K562 (cell line): ENCODE measurements around the gene CRABP2. TPM values are rescaled to one million over a fixed set of nuclear protein-coding genes. Genes with fewer than 3 reads are reported as not detected.

Source experiments
- C11orf30 ChIP-seq: fragments of 450-650 bp; IDR thresholded peaks from 2 replicates; pipeline ENCODE4 v1.6.1; 2016; ENCODE audit warnings: low read depth, mild to moderate bottlenecking
- EWSR1 ChIP-seq: fragments of 450-650 bp; IDR thresholded peaks from 2 replicates; pipeline ENCODE4 v1.6.1; 2018; ENCODE audit warnings: borderline replicate concordance, mild to moderate bottlenecking, low read depth, moderate library complexity; ENCODE audit not compliant: partially characterized antibody
- JUN ChIP-seq, 2 experiments: sonication (generic) in 1 of 2; formaldehyde crosslinking in 1 of 2; IDR thresholded peaks; 2 replicates each; pipeline versions ENCODE4 v1.6.1 to v1.8.0; 2012 to 2022; ENCODE audit warnings: borderline replicate concordance in 2 of 2, mild to moderate bottlenecking in 2 of 2, improper control_type of control experiment in 1 of 2, low read depth in 1 of 2, low read length in 1 of 2, missing genetic modification reagents in 1 of 2
- KLF13 ChIP-seq: fragments of 450-650 bp; IDR thresholded peaks from 2 replicates; pipeline ENCODE4 v1.6.1; 2016; ENCODE audit warnings: missing genetic modification characterization, low read depth, mild to moderate bottlenecking, missing compliant biosample characterization, moderate library complexity, borderline replicate concordance
- MAFK ChIP-seq: IDR thresholded peaks from 2 replicates; pipeline ENCODE4 v1.6.1; 2011; ENCODE audit warnings: low read length, improper control_type of control experiment
- PRPF4 ChIP-seq: fragments of 200-400 bp; formaldehyde crosslinking; IDR thresholded peaks from one replicate; pipeline ENCODE4 v1.6.1; 2017; ENCODE audit warnings: low read length, low read depth, mild to moderate bottlenecking; ENCODE audit not compliant: insufficient read depth, poor library complexity, severe bottlenecking
- XRCC3 ChIP-seq: fragments of 450-650 bp; IDR thresholded peaks from 2 replicates; pipeline ENCODE4 v1.6.1; 2017; ENCODE audit warnings: mild to moderate bottlenecking, moderate library complexity
- ZC3H11A ChIP-seq: IDR thresholded peaks from 2 replicates; pipeline ENCODE4 v1.6.1; 2012; ENCODE audit warnings: low read depth, low read length, improper control_type of control experiment
- ZNF316 ChIP-seq: fragments of 450-650 bp; IDR thresholded peaks from 2 replicates; pipeline ENCODE4 v1.6.1; 2016
- polyA plus RNA-seq, 8 experiments: library from polyadenylated mRNA; depleted of rRNA in 4 of 8; stranded (reverse) in 5 of 8; unstranded in 3 of 8; fragments of >200 nt; fragmentation: Nextera tagmentation in 2 of 8; fragmentation: Illumina TruSeq in 1 of 8; extraction: Ambion mirVana in 2 of 8; extraction: Trizol in 1 of 8; gene quantifications; 2 replicates each; pipeline versions ENCODE4 v1.2.1 to v1.2.3, GENCODE V29; 2011 to 2014; ENCODE audit warnings: inconsistent platforms in 1 of 8, missing spikeins in 1 of 8
- total RNA-seq, 7 experiments: library from RNA; depleted of rRNA in 6 of 7; stranded (reverse); fragments of >200 nt in 6 of 7; fragmentation: Illumina TruSeq in 2 of 7; extraction: Trizol in 2 of 7; gene quantifications; 2 replicates each; pipeline versions ENCODE4 v1.2.1 to v1.2.3, GENCODE V29; 2011 to 2021; ENCODE audit warnings: low replicate concordance in 1 of 7
- TF ChIP-seq, protein P1 (sequence below), 3 experiments: fragments of 200-800 bp in 1 of 3; fragments of 250-450 bp in 1 of 3; fragments of 450-650 bp in 1 of 3; sonication (Bioruptor Pico) in 1 of 3; sonication (Bioruptor generic) in 1 of 3; formaldehyde crosslinking in 1 of 3; IDR thresholded peaks; 2 replicates each; pipeline versions ENCODE4 v1.6.1 to v1.8.0; 2016 to 2022; ENCODE audit warnings: mild to moderate bottlenecking in 2 of 3, missing genetic modification characterization in 2 of 3, missing compliant biosample characterization in 1 of 3, moderate library complexity in 1 of 3
- TF ChIP-seq, protein P2 (sequence below): fragments of 450-650 bp; formaldehyde crosslinking; IDR thresholded peaks from 2 replicates; pipeline ENCODE4 v1.4.0; 2022; ENCODE audit warnings: missing genetic modification characterization
- TF ChIP-seq, protein P3 (sequence below): fragments of 250-450 bp; sonication (Bioruptor Pico); IDR thresholded peaks from 2 replicates; pipeline ENCODE4 v1.5.0; 2020; ENCODE audit warnings: mild to moderate bottlenecking
- TF ChIP-seq, protein P4 (sequence below): fragments of 450-650 bp; IDR thresholded peaks from 2 replicates; pipeline ENCODE4 v1.6.1; 2017; ENCODE audit warnings: antibody characterized with exemption, mild to moderate bottlenecking

Gene CRABP2
- total and polyA plus RNA-seq, 9 of the 15 experiments (the other 6 are each of a cell fraction or from before 2014, with no cell fraction given): 0.30 to 2.5 (median 0.82) TPM

DNA sequence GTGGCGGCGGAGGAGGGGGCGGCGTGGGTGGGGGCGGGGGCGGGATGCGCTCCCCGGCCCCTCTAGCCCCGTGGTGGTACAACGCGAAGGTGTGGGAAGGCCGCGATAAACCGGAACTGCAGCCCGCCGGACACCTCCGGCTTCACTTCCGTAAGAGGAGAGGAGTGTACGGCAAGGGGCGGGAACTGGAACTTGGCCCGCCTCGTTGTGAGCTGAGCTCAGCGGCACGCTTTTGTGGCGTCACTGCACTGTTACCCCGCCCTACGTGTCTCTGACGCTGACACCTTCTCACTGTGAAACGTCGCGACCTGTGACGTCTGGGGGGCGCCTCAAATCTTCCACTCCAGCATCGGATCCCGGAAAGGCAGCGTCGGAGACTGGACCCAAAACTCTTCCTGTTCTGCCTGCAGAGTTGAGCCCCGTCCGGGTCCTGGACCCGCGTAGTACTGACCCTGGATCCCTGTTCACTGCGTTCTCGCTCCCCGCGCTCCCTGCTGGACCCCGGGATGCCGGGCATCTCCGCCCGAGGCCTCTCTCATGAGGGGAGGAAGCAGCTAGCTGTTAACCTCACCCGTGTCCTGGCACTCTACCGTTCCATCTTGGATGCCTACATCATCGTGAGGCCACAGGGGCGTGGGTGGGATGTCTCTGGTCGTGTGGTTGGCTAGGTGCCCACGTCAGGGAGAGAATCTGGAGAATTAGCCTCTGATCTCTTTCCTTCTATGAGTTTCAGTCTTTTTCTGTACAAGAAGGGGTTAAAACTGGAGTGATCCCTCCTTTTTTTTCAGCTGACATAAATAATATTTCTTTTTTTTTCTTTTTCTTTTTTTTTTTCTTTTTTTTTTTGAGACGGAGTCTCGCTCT lies 23.4 kb upstream of the CRABP2 start, which contains the start of gene ISG20L2 (continued):
- TF ChIP-seq, protein P1, sequence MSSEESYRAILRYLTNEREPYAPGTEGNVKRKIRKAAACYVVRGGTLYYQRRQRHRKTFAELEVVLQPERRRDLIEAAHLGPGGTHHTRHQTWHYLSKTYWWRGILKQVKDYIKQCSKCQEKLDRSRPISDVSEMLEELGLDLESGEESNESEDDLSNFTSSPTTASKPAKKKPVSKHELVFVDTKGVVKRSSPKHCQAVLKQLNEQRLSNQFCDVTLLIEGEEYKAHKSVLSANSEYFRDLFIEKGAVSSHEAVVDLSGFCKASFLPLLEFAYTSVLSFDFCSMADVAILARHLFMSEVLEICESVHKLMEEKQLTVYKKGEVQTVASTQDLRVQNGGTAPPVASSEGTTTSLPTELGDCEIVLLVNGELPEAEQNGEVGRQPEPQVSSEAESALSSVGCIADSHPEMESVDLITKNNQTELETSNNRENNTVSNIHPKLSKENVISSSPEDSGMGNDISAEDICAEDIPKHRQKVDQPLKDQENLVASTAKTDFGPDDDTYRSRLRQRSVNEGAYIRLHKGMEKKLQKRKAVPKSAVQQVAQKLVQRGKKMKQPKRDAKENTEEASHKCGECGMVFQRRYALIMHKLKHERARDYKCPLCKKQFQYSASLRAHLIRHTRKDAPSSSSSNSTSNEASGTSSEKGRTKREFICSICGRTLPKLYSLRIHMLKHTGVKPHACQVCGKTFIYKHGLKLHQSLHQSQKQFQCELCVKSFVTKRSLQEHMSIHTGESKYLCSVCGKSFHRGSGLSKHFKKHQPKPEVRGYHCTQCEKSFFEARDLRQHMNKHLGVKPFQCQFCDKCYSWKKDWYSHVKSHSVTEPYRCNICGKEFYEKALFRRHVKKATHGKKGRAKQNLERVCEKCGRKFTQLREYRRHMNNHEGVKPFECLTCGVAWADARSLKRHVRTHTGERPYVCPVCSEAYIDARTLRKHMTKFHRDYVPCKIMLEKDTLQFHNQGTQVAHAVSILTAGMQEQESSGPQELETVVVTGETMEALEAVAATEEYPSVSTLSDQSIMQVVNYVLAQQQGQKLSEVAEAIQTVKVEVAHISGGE (CRISPR knock-in tag; IDR thresholded peaks at IDR 0.05): peak; percentile 39 to 98 (median 66); a peak in 4 of 6 replicates
- TF ChIP-seq EWSR1 (no peak), ZC3H11A (0 out of 2 replicates have a peak, but pooled peaks have one; percentile 58), XRCC3 (no peak), KLF13 (no peak), PRPF4 (no peak), ZNF316 (no peak), MAFK (peak; percentile 44), C11orf30 (peak; percentile 94), JUN (IDR thresholded peaks at IDR 0.05; ENCODE audit: borderline replicate concordance, low read depth, low read length) (peak; percentile 85; the same call in 1 of the 2 replicates), JUN (CRISPR knock-in tag; IDR thresholded peaks at IDR 0.05; ENCODE audit: borderline replicate concordance) (peak; percentile 8; the same call in 1 of the 2 replicates)
- TF ChIP-seq, protein P2, sequence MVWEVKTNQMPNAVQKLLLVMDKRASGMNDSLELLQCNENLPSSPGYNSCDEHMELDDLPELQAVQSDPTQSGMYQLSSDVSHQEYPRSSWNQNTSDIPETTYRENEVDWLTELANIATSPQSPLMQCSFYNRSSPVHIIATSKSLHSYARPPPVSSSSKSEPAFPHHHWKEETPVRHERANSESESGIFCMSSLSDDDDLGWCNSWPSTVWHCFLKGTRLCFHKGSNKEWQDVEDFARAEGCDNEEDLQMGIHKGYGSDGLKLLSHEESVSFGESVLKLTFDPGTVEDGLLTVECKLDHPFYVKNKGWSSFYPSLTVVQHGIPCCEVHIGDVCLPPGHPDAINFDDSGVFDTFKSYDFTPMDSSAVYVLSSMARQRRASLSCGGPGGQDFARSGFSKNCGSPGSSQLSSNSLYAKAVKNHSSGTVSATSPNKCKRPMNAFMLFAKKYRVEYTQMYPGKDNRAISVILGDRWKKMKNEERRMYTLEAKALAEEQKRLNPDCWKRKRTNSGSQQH (CRISPR knock-in tag): no peak
- TF ChIP-seq, protein P3, sequence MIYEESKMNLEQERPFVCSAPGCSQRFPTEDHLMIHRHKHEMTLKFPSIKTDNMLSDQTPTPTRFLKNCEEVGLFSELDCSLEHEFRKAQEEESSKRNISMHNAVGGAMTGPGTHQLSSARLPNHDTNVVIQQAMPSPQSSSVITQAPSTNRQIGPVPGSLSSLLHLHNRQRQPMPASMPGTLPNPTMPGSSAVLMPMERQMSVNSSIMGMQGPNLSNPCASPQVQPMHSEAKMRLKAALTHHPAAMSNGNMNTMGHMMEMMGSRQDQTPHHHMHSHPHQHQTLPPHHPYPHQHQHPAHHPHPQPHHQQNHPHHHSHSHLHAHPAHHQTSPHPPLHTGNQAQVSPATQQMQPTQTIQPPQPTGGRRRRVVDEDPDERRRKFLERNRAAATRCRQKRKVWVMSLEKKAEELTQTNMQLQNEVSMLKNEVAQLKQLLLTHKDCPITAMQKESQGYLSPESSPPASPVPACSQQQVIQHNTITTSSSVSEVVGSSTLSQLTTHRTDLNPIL (CRISPR knock-in tag): no peak
- TF ChIP-seq, protein P4, sequence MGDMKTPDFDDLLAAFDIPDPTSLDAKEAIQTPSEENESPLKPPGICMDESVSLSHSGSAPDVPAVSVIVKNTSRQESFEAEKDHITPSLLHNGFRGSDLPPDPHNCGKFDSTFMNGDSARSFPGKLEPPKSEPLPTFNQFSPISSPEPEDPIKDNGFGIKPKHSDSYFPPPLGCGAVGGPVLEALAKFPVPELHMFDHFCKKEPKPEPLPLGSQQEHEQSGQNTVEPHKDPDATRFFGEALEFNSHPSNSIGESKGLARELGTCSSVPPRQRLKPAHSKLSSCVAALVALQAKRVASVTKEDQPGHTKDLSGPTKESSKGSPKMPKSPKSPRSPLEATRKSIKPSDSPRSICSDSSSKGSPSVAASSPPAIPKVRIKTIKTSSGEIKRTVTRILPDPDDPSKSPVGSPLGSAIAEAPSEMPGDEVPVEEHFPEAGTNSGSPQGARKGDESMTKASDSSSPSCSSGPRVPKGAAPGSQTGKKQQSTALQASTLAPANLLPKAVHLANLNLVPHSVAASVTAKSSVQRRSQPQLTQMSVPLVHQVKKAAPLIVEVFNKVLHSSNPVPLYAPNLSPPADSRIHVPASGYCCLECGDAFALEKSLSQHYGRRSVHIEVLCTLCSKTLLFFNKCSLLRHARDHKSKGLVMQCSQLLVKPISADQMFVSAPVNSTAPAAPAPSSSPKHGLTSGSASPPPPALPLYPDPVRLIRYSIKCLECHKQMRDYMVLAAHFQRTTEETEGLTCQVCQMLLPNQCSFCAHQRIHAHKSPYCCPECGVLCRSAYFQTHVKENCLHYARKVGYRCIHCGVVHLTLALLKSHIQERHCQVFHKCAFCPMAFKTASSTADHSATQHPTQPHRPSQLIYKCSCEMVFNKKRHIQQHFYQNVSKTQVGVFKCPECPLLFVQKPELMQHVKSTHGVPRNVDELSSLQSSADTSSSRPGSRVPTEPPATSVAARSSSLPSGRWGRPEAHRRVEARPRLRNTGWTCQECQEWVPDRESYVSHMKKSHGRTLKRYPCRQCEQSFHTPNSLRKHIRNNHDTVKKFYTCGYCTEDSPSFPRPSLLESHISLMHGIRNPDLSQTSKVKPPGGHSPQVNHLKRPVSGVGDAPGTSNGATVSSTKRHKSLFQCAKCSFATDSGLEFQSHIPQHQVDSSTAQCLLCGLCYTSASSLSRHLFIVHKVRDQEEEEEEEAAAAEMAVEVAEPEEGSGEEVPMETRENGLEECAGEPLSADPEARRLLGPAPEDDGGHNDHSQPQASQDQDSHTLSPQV: no peak
